ENCODE measurements around the gene CRABP1. TPM values are rescaled to one million over a fixed set of nuclear protein-coding genes. Genes with fewer than 3 reads are reported as not detected.

CRABP1 gene
- total RNA-seq, 2 experiments from 2014 or later, result not detected

DNA sequence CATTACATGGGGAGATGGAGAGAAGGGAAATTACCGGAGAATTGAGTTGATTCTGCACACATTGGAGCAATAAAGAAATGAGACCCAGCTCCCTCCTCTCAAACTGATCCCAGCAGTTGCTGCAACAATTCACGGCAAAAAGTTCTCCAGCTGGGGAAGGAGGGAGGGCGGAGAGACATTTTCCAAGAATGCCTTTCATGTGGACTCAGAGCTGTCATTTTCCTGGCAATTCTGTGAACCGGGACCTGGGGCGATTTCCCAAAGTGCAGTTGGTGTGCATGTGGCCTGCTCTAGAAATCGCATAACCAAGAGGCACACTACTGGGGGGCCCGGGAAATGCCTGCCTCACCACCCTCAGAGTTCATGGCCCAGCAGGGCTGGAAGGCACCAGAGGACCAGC is 49.2 kb downstream of the CRABP1 start:
- H3K4me3 ChIP-seq (ENCODE audit: low read depth, low read length, poor library complexity, severe bottlenecking), result no peak overlapping the region
- DNase-seq (ENCODE audit: low spot score), result no peak
- H3K9me2 ChIP-seq (ENCODE audit: insufficient read depth, low read length), result no peaks in the 10 kb centered on the region
- no peak for TF ChIP-seq EZH2phosphoT487 (IDR thresholded peaks at IDR 0.05; ENCODE audit: borderline replicate concordance, low read depth, low read length)
- TF ChIP-seq, protein P1, sequence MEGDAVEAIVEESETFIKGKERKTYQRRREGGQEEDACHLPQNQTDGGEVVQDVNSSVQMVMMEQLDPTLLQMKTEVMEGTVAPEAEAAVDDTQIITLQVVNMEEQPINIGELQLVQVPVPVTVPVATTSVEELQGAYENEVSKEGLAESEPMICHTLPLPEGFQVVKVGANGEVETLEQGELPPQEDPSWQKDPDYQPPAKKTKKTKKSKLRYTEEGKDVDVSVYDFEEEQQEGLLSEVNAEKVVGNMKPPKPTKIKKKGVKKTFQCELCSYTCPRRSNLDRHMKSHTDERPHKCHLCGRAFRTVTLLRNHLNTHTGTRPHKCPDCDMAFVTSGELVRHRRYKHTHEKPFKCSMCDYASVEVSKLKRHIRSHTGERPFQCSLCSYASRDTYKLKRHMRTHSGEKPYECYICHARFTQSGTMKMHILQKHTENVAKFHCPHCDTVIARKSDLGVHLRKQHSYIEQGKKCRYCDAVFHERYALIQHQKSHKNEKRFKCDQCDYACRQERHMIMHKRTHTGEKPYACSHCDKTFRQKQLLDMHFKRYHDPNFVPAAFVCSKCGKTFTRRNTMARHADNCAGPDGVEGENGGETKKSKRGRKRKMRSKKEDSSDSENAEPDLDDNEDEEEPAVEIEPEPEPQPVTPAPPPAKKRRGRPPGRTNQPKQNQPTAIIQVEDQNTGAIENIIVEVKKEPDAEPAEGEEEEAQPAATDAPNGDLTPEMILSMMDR (conservative IDR thresholded peaks at IDR 0.05; ENCODE audit: low read length), result no peak
- H3K27ac ChIP-seq (ENCODE audit: low read depth, low read length, poor library complexity, severe bottlenecking), result no peak overlapping the region
- H3K4me2 ChIP-seq (ENCODE audit: low read length), result no peak overlapping the region
- intact Hi-C loops (cut with micrococcal nuclease; ENCODE audit: unreplicated experiment), result no loop called here
- no peaks in the 10 kb centered on the region for H3K36me3 ChIP-seq (ENCODE audit: insufficient read depth, low read length)
- no peaks in the 10 kb centered on the region for H3K9me3 ChIP-seq (ENCODE audit: low read length)
- no peaks in the 10 kb centered on the region for H4K20me1 ChIP-seq (ENCODE audit: insufficient read depth, low read length)
- BruUV-seq (replicated peaks), result no TSS peak
- ChIA-PET CTCF (ENCODE audit: unreplicated experiment) (no interaction called here), POLR2A (no interaction called here)
- H2AFZ ChIP-seq (ENCODE audit: low read length), result no peak overlapping the region
- no peaks in the 10 kb centered on the region for H3K79me2 ChIP-seq (ENCODE audit: insufficient read depth, low read depth, low read length)
- no peaks in the 10 kb centered on the region for H3K4me1 ChIP-seq (ENCODE audit: insufficient read depth, low read length, poor library complexity, severe bottlenecking)

DNA sequence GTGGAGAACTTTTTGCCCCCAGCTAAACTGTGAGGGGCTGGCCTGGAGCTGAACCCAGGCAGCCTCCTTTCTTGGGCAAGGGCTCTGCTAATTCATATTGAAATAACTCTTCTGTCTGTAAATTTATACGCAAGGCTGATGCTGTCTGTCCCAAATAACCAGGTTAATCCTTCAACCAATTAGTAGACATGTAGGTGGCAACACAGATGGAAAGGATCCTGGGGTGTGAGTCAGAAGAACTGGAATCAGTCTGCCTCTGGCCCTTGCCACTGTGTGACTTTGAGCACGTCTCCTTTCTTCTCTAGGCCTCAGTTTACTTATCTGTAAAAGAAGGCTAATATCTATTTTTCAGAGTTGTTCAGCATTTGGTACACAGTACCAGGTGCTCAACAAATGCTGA is 49.6 kb downstream of the CRABP1 start:
- Histone ChIP-seq H3K4me2 (ENCODE audit: low read length) (no peak overlapping the region), H3K4me3 (ENCODE audit: low read depth, low read length, poor library complexity, severe bottlenecking) (no peak overlapping the region), H3K79me2 (ENCODE audit: insufficient read depth, low read depth, low read length) (no peaks in the 10 kb centered on the region), H4K20me1 (ENCODE audit: insufficient read depth, low read length) (no peaks in the 10 kb centered on the region), H2AFZ (ENCODE audit: low read length) (no peak overlapping the region), H3K36me3 (ENCODE audit: insufficient read depth, low read length) (no peaks in the 10 kb centered on the region), H3K27ac (ENCODE audit: low read depth, low read length, poor library complexity, severe bottlenecking) (no peak overlapping the region), H3K9me3 (ENCODE audit: low read length) (no peaks in the 10 kb centered on the region), H3K4me1 (ENCODE audit: insufficient read depth, low read length, poor library complexity, severe bottlenecking) (no peaks in the 10 kb centered on the region), H3K9me2 (ENCODE audit: insufficient read depth, low read length) (no peaks in the 10 kb centered on the region)
- POLR2A ChIA-PET, result no interaction called here
- CTCF ChIA-PET (ENCODE audit: unreplicated experiment), result no interaction called here
- DNase-seq (ENCODE audit: low spot score), result no peak
- intact Hi-C loops (cut with micrococcal nuclease; ENCODE audit: unreplicated experiment), result no loop called here
- BruUV-seq (replicated peaks), result no TSS peak
- TF ChIP-seq EZH2phosphoT487 (IDR thresholded peaks at IDR 0.05; ENCODE audit: borderline replicate concordance, low read depth, low read length), result no peak
- TF ChIP-seq, protein P1 (conservative IDR thresholded peaks at IDR 0.05; ENCODE audit: low read length), result no peak

DNA sequence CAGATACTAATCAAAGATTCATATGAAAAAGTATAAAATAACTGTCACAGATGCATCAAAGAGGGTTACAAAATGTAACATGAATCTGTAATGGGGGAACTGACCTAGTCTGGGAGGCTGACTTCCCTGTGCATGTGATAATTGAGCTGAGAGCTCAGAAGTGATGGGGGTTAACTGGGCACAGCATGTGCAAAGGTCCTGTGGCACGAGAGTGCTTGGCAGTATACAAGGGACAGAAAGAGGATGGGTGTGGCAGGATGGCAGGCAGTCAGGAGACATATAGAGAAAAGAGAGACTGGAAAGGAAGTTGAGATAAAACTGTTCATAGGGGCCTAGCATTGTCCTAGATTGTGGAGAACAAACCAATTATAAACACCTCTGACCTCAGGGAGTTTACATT is 50.1 kb downstream of the CRABP1 start:
- no peak overlapping the region for H2AFZ ChIP-seq (ENCODE audit: low read length)
- no peaks in the 10 kb centered on the region for H3K36me3 ChIP-seq (ENCODE audit: insufficient read depth, low read length)
- H3K9me2 ChIP-seq (ENCODE audit: insufficient read depth, low read length), result no peaks in the 10 kb centered on the region
- no peaks in the 10 kb centered on the region for H3K9me3 ChIP-seq (ENCODE audit: low read length)
- ChIA-PET POLR2A (no interaction called here), CTCF (ENCODE audit: unreplicated experiment) (no interaction called here)
- BruUV-seq (replicated peaks), result no TSS peak
- H3K27ac ChIP-seq (ENCODE audit: low read depth, low read length, poor library complexity, severe bottlenecking), result no peak overlapping the region
- no peaks in the 10 kb centered on the region for H3K79me2 ChIP-seq (ENCODE audit: insufficient read depth, low read depth, low read length)
- no peak for DNase-seq (ENCODE audit: low spot score)
- H3K4me3 ChIP-seq (ENCODE audit: low read depth, low read length, poor library complexity, severe bottlenecking), result no peak overlapping the region
- H3K4me2 ChIP-seq (ENCODE audit: low read length), result no peak overlapping the region
- intact Hi-C loops (cut with micrococcal nuclease; ENCODE audit: unreplicated experiment), result no loop called here
- H4K20me1 ChIP-seq (ENCODE audit: insufficient read depth, low read length), result no peaks in the 10 kb centered on the region
- TF ChIP-seq, protein P1 (conservative IDR thresholded peaks at IDR 0.05; ENCODE audit: low read length), result no peak
- no peak for TF ChIP-seq EZH2phosphoT487 (IDR thresholded peaks at IDR 0.05; ENCODE audit: borderline replicate concordance, low read depth, low read length)
- H3K4me1 ChIP-seq (ENCODE audit: insufficient read depth, low read length, poor library complexity, severe bottlenecking), result no peaks in the 10 kb centered on the region

Measured in OCI-LY7 (cell line).